GM12891 (cell line): Measurements from ENCODE around the gene POU2F3.

Experiments
- DNase-seq: peaks from one replicate; pipeline ENCODE4 v3.0.0; 2011; ENCODE audit warnings: low spot score; ENCODE audit not compliant: insufficient read length
- FAIRE-seq: peaks from 2 replicates; lab custom pipeline; 2011; peaks lifted over from hg19 to GRCh38; lab: Jason Lieb, UNC
- PAX5 ChIP-seq: IDR thresholded peaks from 2 replicates; pipeline ENCODE4 v1.6.1; 2011; ENCODE audit warnings: low read length, moderate library complexity, mild to moderate bottlenecking; ENCODE audit not compliant: insufficient read depth, severe bottlenecking
- POLR2A ChIP-seq: IDR thresholded peaks from 2 replicates; pipeline ENCODE4 v1.6.1; 2011; ENCODE audit warnings: low read depth, low read length, control low read depth
- POLR2AphosphoS5 ChIP-seq: IDR thresholded peaks from 2 replicates; pipeline ENCODE4 v1.6.1; 2011; ENCODE audit warnings: low read depth, low read length, control low read depth
- POU2F2 ChIP-seq: IDR thresholded peaks from 2 replicates; pipeline ENCODE4 v1.6.1; 2011; ENCODE audit warnings: low read depth, mild to moderate bottlenecking, control low read depth, low read length, moderate library complexity
- SPI1 ChIP-seq: IDR thresholded peaks from 2 replicates; pipeline ENCODE4 v1.6.1; 2011; ENCODE audit warnings: low read depth, low read length, control low read depth
- TAF1 ChIP-seq: IDR thresholded peaks from 2 replicates; pipeline ENCODE4 v1.6.1; 2011; ENCODE audit warnings: low read depth, low read length, control low read depth

POU2F3 gene

GRCh38 chr11:120308081-120308480 is 68.1 kb downstream of the POU2F3 start:
- no peak for TF ChIP-seq POLR2AphosphoS5
- no peak for TF ChIP-seq POU2F2
- no peak for TF ChIP-seq PAX5
- TF ChIP-seq TAF1, result no peak
- TF ChIP-seq POLR2A, result no peak
- TF ChIP-seq SPI1, result no peak
- DNase-seq (no peak), FAIRE-seq (no peak)

- FAIRE-seq, result no peak
- no peak for DNase-seq
- TF ChIP-seq TAF1 (no peak), POLR2AphosphoS5 (no peak), SPI1 (no peak), PAX5 (no peak), POU2F2 (no peak), POLR2A (no peak)
Observed at GRCh38 chr11:120310870-120311269, 70.9 kb downstream of the POU2F3 start.

GRCh38 chr11:120314861-120315260 is 74.9 kb downstream of the POU2F3 start:
- DNase-seq (no peak), FAIRE-seq (no peak)
- TF ChIP-seq PAX5, result no peak
- TF ChIP-seq POLR2AphosphoS5, result no peak
- no peak for TF ChIP-seq POU2F2
- no peak for TF ChIP-seq TAF1
- TF ChIP-seq SPI1, result no peak
- TF ChIP-seq POLR2A, result no peak

- DNase-seq, result no peak
- no peak for FAIRE-seq
- no peak for TF ChIP-seq SPI1
Observed at GRCh38 chr11:120316880-120317688, 77.1 kb downstream of the POU2F3 start.

GRCh38 chr11:120317689-120318480 is 77.9 kb downstream of the POU2F3 start:
- TF ChIP-seq TAF1 (no peak), POLR2AphosphoS5 (no peak), SPI1 (no peak), POLR2A (no peak), PAX5 (no peak), POU2F2 (no peak)
- no peak for DNase-seq

GRCh38 chr11:120318906-120319305 is 79.0 kb downstream of the POU2F3 start:
- FAIRE-seq, result no peak

More at GRCh38 chr11:120317689-120318480, 77.9 kb downstream of the POU2F3 start:
- FAIRE-seq, result no peak

GRCh38 chr11:120324932-120325810 is 85.2 kb downstream of the POU2F3 start, which contains the start of gene TLCD5:
Gene TLCD5 (plus strand): TSS chr11:120325299. CDS start chr11:120327442, 2,143 bp downstream.
- no peak for TF ChIP-seq SPI1
- TF ChIP-seq TAF1, result no peak; the same call in 1 of the 2 replicates
- no peak for TF ChIP-seq PAX5
- no peak for TF ChIP-seq POU2F2
- no peak for TF ChIP-seq POLR2A
- no peak for TF ChIP-seq POLR2AphosphoS5
- DNase-seq (peak; percentile 52), FAIRE-seq (peak; percentile 81)

More at GRCh38 chr11:120318906-120319305, 79.0 kb downstream of the POU2F3 start:
- no peak for DNase-seq
- TF ChIP-seq POLR2A, result no peak
- TF ChIP-seq POU2F2, result no peak
- no peak for TF ChIP-seq POLR2AphosphoS5
- no peak for TF ChIP-seq TAF1
- no peak for TF ChIP-seq SPI1
- TF ChIP-seq PAX5, result no peak

GRCh38 chr11:120326228-120326627 is 86.3 kb downstream of the POU2F3 start:
- TF ChIP-seq TAF1 (no peak), PAX5 (no peak), POU2F2 (no peak), POLR2AphosphoS5 (no peak), POLR2A (no peak), SPI1 (no peak)
- no peak for DNase-seq
- no peak for FAIRE-seq

GRCh38 chr11:120326845-120327281 is 86.9 kb downstream of the POU2F3 start:
- TF ChIP-seq PAX5 (no peak), POLR2AphosphoS5 (no peak), SPI1 (no peak), TAF1 (no peak), POU2F2 (no peak), POLR2A (no peak)
- FAIRE-seq, result no peak
- DNase-seq, result no peak
